HG02885 (cell line): ENCODE results near the gene CNBD2.
"Not testable (repeated sequence)": the region's sequence is repeated elsewhere in the genome, so short reads cannot be mapped to it uniquely, and the experiment has no call there.

Experiments
- ATAC-seq: cut with Tn5 transposase; IDR thresholded peaks from one replicate; pipeline ENCODE4 v1.9.1; 2021; ENCODE audit warnings: mild to moderate bottlenecking; ENCODE audit not compliant: unreplicated experiment, poor library complexity

Gene CNBD2

GRCh38 chr20:35972462-35972861 lies 4.1 kb downstream of the CNBD2 start:
- ATAC-seq = no peak

- no peak for ATAC-seq
These were observed 5.9 kb downstream of the CNBD2 start for GRCh38 chr20:35974256-35974655.

- no peak for ATAC-seq
These were observed 7.4 kb downstream of the CNBD2 start for GRCh38 chr20:35975576-35976373.

- no peak for ATAC-seq
These were observed 9.7 kb downstream of the CNBD2 start for GRCh38 chr20:35978041-35978513.

GRCh38 chr20:35979544-35979943 lies 11.2 kb downstream of the CNBD2 start:
- no peak for ATAC-seq

- no peak for ATAC-seq
These were observed 13.6 kb downstream of the CNBD2 start for GRCh38 chr20:35981969-35982368.

- no peak for ATAC-seq
These were observed 16.0 kb downstream of the CNBD2 start for GRCh38 chr20:35984382-35984781.

GRCh38 chr20:35985806-35986205 lies 17.4 kb downstream of the CNBD2 start:
- no peak for ATAC-seq

- ATAC-seq = no peak
These were observed 20.6 kb downstream of the CNBD2 start for GRCh38 chr20:35988910-35989463.

GRCh38 chr20:35991142-35991771 lies 22.9 kb downstream of the CNBD2 start:
- no peak for ATAC-seq

- no peak for ATAC-seq
These were observed 24.4 kb downstream of the CNBD2 start for GRCh38 chr20:35992713-35993335.

GRCh38 chr20:35994994-35995453 lies 26.6 kb downstream of the CNBD2 start:
- no peak for ATAC-seq

GRCh38 chr20:35996492-35996891 lies 28.1 kb downstream of the CNBD2 start:
- ATAC-seq = not testable (repeated sequence)

- not testable (repeated sequence) for ATAC-seq
These were observed 32.9 kb downstream of the CNBD2 start for GRCh38 chr20:36001331-36001730.

GRCh38 chr20:36002855-36003254 lies 34.5 kb downstream of the CNBD2 start:
- ATAC-seq = no peak

GRCh38 chr20:36004045-36004444 lies 35.7 kb downstream of the CNBD2 start:
- ATAC-seq = no peak

- no peak for ATAC-seq
These were observed 40.2 kb downstream of the CNBD2 start for GRCh38 chr20:36008461-36009035.

GRCh38 chr20:36010076-36010475 lies 41.7 kb downstream of the CNBD2 start:
- no peak for ATAC-seq

- ATAC-seq = no peak
These were observed 42.4 kb downstream of the CNBD2 start for GRCh38 chr20:36010825-36011224.

GRCh38 chr20:36015806-36016403 lies 47.5 kb downstream of the CNBD2 start:
- no peak for ATAC-seq
